ENCODE results near the gene AHSG. TPM values are rescaled to one million over a fixed set of nuclear protein-coding genes. Genes with fewer than 3 reads are reported as not detected.

AHSG gene
- total RNA-seq, 2 donors from 2014 or later: not detected

- WGBS, 2 donors: 79 to 87% methylated on average over 1 of the region's 1 CpG
- intact Hi-C loops (cut with DNase I): no loop called here
- H3K27ac ChIP-seq: no peak overlapping the region
- TF ChIP-seq POLR2A (IDR thresholded peaks at IDR 0.05) (no peak), CTCF (IDR thresholded peaks at IDR 0.05) (no peak)
- ATAC-seq (no peak), DNase-seq (no peak)
- no peaks in the 10 kb centered on the region for H3K4me1 ChIP-seq
- no peaks in the 10 kb centered on the region for H3K36me3 ChIP-seq (replicated peaks in 1 of 2; ENCODE audit: insufficient read depth in 1 of 2, low read depth in 2 of 2)
- H3K27me3 ChIP-seq: no peaks in the 10 kb centered on the region
- no peaks in the 10 kb centered on the region for H3K9me3 ChIP-seq
- H3K4me3 ChIP-seq: no peak overlapping the region
These were observed 34.0 kb downstream of the AHSG start for GRCh38 chr3:186646841-186647240.

DNA sequence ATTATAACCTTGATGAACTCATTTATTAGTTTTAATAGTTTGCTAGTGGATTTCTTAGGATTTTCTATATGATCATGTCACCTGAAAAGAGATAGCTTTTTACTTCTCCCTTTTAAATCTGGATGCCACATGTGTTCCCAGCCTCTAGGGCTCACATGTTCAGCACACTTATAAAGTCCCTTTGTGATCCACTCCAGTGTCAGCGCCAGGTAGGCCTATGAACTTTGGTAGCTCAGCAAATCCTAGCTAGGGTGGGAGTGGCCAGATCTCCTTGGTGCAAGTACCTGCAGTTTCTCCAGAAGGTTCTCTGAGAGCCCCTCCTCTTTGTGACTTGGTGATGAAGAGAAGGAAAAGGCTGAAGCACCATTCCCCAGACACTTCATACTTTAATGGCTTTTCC is 36.0 kb downstream of the AHSG start:
- WGBS, 2 donors: 90 to 95% methylated on average over 1 of the region's 1 CpG
- Histone ChIP-seq H3K9me3 (no peaks in the 10 kb centered on the region), H3K36me3 (replicated peaks in 1 of 2; ENCODE audit: insufficient read depth in 1 of 2, low read depth in 2 of 2) (no peaks in the 10 kb centered on the region), H3K4me1 (no peaks in the 10 kb centered on the region), H3K27me3 (no peaks in the 10 kb centered on the region), H3K27ac (no peak overlapping the region), H3K4me3 (no peak overlapping the region)
- ATAC-seq (no peak), DNase-seq (no peak)
- intact Hi-C loops (cut with DNase I): no loop called here
- TF ChIP-seq POLR2A (IDR thresholded peaks at IDR 0.05) (no peak), CTCF (IDR thresholded peaks at IDR 0.05) (no peak)

GRCh38 chr3:186651678-186652215 is 38.9 kb downstream of the AHSG start:
- TF ChIP-seq POLR2A (IDR thresholded peaks at IDR 0.05) (no peak), CTCF (IDR thresholded peaks at IDR 0.05) (no peak)
- no peaks in the 10 kb centered on the region for H3K27me3 ChIP-seq
- no peaks in the 10 kb centered on the region for H3K4me1 ChIP-seq
- no peak overlapping the region for H3K27ac ChIP-seq
- no peak for ATAC-seq
- intact Hi-C loops (cut with DNase I): no loop called here
- no peaks in the 10 kb centered on the region for H3K9me3 ChIP-seq
- no peak overlapping the region for H3K4me3 ChIP-seq
- H3K36me3 ChIP-seq (replicated peaks in 1 of 2; ENCODE audit: insufficient read depth in 1 of 2, low read depth in 2 of 2): no peaks in the 10 kb centered on the region
- 55 to 72% methylated on average over 3 of the region's 3 CpGs for WGBS, 2 donors
- no peak for DNase-seq

DNA sequence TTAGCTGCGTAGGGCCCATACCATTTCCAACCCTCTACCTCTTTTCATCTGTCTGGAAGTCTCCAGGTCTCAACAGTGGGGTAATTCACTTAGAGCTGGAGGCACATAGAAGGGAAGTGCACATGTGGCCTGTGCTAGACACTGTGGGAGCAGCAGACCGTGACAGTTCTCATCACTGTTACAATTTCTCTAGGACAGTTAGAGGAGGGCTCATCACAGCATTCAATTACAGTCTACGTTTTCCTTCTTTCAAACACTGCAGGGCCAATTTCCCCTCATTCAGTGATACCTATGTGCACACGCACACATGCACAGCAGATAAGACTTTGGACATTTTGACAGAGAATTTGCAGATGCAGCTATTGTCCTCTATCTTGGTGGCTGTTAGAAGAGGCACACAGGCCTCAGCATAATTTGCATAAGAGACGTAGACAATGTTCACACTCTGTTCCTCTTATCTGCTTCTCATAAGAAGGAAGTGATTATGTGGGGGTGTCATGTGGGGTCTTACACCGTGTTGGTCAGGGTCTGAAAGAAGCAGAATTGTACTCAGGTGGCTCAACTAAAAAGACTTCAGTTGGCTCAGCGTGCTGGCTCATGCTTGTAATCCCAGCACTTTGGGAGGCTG is 40.3 kb downstream of the AHSG start:
- WGBS, 2 donors: 68 to 82% methylated on average over 5 to 7 of the region's 7 CpGs
- no peak overlapping the region for H3K27ac ChIP-seq
- DNase-seq: no peak

More for the DNA sequence above, 40.3 kb downstream of the AHSG start:
- no peak for ATAC-seq
- intact Hi-C loops (cut with DNase I): no loop called here
- TF ChIP-seq POLR2A (IDR thresholded peaks at IDR 0.05) (no peak), CTCF (IDR thresholded peaks at IDR 0.05) (no peak)
- H3K27me3 ChIP-seq: no peaks in the 10 kb centered on the region
- H3K9me3 ChIP-seq: no peaks in the 10 kb centered on the region
- no peaks in the 10 kb centered on the region for H3K36me3 ChIP-seq (replicated peaks in 1 of 2; ENCODE audit: insufficient read depth in 1 of 2, low read depth in 2 of 2)
- H3K4me3 ChIP-seq: no peak overlapping the region
- H3K4me1 ChIP-seq: no peaks in the 10 kb centered on the region
